Uterus (tissue), 2 donors: Measurements from ENCODE around the gene MKI67.

Experiments
- CTCF ChIP-seq, 4 experiments: fragments of 200-600 bp in 2 of 4; fragments of 450-650 bp in 2 of 4; sonication (generic) in 2 of 4; IDR thresholded peaks; one replicate each; pipeline ENCODE4 v1.5.1; 2016 to 2019; ENCODE audit warnings: antibody characterized with exemption in 4 of 4, mild to moderate bottlenecking in 2 of 4, moderate library complexity in 1 of 4
- POLR2A ChIP-seq, 2 donors: fragments of 450-650 bp; IDR thresholded peaks; one replicate each; pipeline ENCODE4 v1.6.1; 2016; ENCODE audit warnings: antibody characterized with exemption in 2 of 2, mild to moderate bottlenecking in 1 of 2, moderate library complexity in 1 of 2

DNA sequence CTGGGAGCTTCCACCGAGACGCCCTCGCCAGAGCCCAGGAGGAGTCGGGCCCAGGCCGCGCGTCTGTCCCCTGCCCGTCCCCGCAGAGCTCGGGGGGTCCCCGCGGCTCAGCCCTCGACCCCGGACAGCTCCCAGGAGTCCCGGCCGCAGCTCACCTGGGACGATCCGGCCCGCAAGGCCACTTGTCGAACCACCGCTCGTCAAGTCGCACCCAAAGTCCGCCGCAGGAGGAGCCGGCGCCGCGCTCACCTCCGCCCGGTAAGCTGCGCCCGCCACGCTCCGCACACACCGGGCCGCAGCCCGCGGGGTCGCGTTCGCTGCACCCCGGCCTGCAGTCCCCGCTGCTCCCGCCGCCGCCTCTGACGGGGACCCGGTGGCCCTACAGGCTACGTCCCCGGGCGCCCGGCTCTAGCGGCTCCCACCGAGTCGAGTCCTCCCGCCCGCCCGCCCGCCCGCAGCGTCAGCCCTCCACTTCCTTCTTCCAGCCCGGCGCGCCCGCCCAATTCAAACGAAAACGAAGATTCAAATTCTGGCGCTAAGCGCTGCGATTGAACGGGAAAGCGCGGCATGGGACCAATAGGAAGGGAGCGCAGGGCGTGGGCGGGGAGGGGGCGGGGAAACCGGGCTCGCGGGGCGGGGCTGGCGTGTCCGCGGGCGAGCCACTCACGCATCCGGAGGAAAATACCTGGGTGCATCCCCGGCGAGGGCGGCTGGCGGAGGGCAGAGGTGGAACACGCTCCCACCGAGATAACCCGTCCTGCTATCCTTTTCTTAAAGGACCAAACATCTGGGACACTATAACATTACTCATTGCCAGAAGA is at the start of gene MKI67:
- TF ChIP-seq CTCF (IDR thresholded peaks at IDR 0.05) (no peak), POLR2A (IDR thresholded peaks at IDR 0.05) (no peak)
